Neuron (in vitro differentiated cells): ENCODE data around the gene SLC6A16.
"Not testable (repeated sequence)": the region's sequence is repeated elsewhere in the genome, so short reads cannot be mapped to it uniquely, and the experiment has no call there.

Experiments used
- H2AFZ ChIP-seq: one replicate; pipeline ENCODE4 v1.6.1; 2013; ENCODE audit warnings: low read depth, mild to moderate bottlenecking, inconsistent platforms, low read length, moderate library complexity
- H3K27me3 ChIP-seq: one replicate; pipeline ENCODE4 v1.6.1; 2013; ENCODE audit warnings: low read length; ENCODE audit not compliant: insufficient read depth
- H3K36me3 ChIP-seq: one replicate; pipeline ENCODE4 v1.6.1; 2013; ENCODE audit warnings: low read length; ENCODE audit not compliant: insufficient read depth
- H3K4me1 ChIP-seq: one replicate; pipeline ENCODE4 v1.6.1; 2013; ENCODE audit warnings: low read length; ENCODE audit not compliant: insufficient read depth
- H3K4me3 ChIP-seq: 2 replicates; pipeline ENCODE4 v1.5.1; 2013; ENCODE audit warnings: mild to moderate bottlenecking, low read length, moderate library complexity
- H3K9me3 ChIP-seq: one replicate; pipeline ENCODE4 v1.6.1; 2013; ENCODE audit warnings: low read length

The SLC6A16 gene

DNA sequence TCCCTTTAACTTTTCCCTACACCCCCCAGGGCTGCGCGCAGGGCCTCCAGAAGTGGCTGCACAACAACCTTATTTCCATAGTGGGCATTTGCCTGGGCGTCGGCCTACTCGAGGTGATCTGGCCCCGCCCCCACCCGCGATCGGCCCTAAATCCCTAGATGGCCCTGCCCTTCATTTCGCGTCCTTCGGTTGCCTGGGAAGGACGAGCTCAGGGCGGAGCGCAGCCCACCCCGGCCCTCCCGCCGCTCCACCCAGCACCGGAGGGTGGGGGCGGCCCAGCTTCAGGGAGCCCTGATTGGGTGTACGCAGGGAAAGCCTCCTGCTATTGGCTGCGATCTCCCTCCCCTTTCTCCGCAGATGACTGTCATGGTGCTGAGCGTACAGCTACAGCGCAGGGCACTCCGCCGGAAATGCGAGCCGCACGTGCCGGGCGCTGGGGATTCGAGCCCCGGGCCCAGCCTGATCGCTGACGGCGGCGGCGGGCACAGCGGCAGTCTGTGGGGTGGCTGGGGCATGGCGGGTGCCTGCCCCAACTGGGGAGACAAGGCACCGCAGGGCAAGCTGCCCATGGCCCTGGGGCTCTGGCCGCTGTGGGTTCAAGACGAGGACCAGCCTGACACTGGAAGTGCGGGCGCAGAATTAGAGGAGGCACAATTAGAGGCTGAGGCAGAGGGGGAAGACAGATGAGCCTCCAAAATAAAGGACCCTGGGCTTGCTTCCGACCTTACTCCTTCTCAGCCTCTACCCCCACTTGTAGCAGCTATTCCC is 14.5 kb upstream of the SLC6A16 start:
- no peak overlapping the region for H3K4me3 ChIP-seq
- H3K27me3 ChIP-seq = no peaks in the 10 kb centered on the region
- no peaks in the 10 kb centered on the region for H3K4me1 ChIP-seq
- H3K36me3 ChIP-seq = peaks cover 67% of the 10 kb centered on the region
- no peaks in the 10 kb centered on the region for H3K9me3 ChIP-seq
- no peak overlapping the region for H2AFZ ChIP-seq

DNA sequence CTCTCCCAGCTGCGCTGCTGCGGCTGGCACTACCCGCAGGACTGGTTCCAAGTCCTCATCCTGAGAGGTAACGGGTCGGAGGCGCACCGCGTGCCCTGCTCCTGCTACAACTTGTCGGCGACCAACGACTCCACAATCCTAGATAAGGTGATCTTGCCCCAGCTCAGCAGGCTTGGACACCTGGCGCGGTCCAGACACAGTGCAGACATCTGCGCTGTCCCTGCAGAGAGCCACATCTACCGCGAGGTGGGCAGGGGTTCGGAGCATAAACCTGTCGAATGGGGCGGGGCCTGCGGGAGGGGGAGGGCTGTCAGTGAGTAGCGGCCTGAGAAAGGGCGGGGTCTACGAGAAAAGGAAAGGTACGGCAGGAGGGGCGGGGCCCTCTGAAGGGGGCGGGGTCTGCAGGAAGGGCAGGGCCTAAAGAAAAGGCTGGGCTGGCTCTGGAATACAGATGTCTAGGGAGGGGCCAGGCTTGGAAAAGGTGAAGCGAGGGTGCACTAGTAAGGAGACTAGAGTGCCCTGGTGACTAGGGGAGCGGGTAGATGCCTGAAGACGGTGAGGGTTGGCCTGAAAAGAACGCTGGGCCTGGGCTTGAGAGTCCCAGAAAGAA is 13.8 kb upstream of the SLC6A16 start:
- Histone ChIP-seq H3K9me3 (no peaks in the 10 kb centered on the region), H3K36me3 (peaks cover 63% of the 10 kb centered on the region), H3K27me3 (no peaks in the 10 kb centered on the region), H3K4me3 (no peak overlapping the region), H3K4me1 (no peaks in the 10 kb centered on the region), H2AFZ (no peak overlapping the region)

DNA sequence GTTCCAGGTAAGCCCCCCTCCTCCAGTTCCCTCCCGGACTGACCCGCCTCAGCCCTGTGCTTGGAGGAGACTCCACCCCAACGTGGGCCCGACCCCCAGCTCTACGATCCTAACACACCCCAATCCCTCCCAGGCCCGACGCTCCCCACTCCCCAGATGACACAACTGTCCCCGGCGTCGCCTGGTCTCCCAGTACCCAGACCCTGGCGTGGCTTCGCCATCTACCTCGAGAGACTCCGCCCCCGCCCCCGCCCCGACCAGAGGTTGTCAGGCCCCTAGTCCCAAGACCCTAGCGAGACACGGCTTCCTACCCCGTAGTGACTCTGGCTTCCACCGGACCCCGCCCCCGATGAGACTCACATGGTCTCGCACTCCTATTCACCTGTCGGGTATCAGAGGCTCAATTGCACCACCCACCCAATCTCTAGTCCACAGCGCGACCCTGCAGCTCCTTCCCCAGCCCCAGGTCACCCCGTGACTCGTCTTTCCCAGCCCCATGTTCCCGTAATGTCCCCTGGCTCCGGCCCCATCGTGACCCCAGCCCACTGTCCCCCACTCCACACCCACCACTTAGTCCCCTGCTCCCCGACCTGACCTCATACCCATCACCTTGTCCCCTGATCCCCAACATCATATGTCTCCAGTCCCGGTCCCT is 13.2 kb upstream of the SLC6A16 start:
- H3K36me3 ChIP-seq = peaks cover 56% of the 10 kb centered on the region
- H3K4me3 ChIP-seq = no peak overlapping the region

DNA sequence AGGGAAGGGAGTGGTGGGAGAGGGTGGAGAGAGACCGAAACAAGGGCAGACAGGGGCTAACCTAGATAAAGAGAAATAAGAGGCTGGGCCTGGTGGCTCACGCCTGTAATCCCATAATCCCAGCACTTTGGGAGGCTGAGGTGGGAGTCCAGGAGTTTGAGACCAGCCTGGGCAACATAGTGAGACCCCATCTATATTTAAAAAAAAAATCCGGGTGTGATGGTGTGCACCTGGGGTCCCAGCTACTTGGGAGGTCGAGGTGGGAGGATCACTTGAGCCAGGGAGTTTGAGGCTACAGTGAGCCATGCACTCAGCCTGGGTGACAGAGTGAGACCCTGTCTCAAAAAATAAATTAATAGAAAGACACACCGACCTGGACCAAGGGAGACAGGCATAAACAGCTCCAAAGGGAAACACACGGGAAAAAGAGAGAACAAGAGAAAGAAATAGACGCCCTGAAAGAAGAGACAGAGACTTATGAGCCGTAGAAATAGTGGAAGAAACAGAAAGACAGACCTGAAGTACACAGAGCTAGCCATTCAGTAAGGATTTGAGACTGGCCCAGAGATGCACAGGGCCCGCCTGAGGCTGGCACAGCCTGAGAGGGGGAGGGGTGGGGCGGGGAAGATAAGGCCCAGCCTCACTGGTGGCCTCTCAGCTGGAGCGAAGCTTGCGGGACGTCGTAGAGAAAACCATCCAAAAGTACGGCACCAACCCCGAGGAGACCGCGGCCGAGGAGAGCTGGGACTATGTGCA is 12.5 kb upstream of the SLC6A16 start:
- no peaks in the 10 kb centered on the region for H3K27me3 ChIP-seq
- H3K36me3 ChIP-seq = peaks cover 49% of the 10 kb centered on the region
- H3K4me3 ChIP-seq = no peak overlapping the region
- no peaks in the 10 kb centered on the region for H3K9me3 ChIP-seq
- H2AFZ ChIP-seq = no peak overlapping the region
- no peaks in the 10 kb centered on the region for H3K4me1 ChIP-seq

More for the DNA sequence above, 13.2 kb upstream of the SLC6A16 start:
- Histone ChIP-seq H3K27me3 (no peaks in the 10 kb centered on the region), H2AFZ (no peak overlapping the region), H3K9me3 (no peaks in the 10 kb centered on the region), H3K4me1 (no peaks in the 10 kb centered on the region)

DNA sequence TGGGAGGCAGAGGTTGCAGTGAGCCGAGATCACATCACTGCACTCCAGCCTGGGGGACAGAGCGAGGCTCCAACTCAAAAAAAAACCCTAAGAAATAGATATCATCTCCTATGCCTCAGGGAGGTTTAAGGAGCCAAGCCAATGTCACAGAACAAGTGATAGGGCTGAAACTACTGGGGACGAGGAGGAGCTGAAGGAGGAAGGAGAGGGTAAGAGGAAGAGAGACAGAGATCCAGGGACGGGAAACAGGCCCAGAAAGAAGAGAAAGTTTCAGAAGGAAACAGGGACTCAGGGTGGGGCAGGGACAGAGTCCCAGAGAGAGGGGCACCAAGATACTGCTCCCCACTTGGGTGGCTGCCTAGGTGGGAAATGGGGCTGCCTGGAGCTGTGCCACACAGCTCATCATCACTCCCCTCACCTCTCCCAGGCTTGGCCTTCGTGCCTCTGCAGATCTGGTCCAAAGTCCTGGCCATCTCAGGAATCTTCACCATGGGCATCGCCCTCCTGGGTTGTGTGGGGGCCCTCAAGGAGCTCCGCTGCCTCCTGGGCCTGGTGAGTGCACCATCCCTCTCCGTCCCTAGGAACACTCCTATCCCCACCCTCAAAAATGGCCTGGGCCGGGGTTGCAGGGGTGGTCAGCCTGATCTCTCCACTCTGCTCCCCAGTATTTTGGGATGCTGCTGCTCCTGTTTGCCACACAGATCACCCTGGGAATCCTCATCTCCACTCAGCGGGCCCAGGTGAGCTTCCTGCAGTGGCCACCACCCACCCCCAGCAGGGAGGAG is 11.7 kb upstream of the SLC6A16 start:
- H3K9me3 ChIP-seq = no peaks in the 10 kb centered on the region
- no peak overlapping the region for H2AFZ ChIP-seq
- peaks cover 47% of the 10 kb centered on the region for H3K36me3 ChIP-seq
- H3K4me1 ChIP-seq = no peaks in the 10 kb centered on the region
- no peak overlapping the region for H3K4me3 ChIP-seq
- no peaks in the 10 kb centered on the region for H3K27me3 ChIP-seq

DNA sequence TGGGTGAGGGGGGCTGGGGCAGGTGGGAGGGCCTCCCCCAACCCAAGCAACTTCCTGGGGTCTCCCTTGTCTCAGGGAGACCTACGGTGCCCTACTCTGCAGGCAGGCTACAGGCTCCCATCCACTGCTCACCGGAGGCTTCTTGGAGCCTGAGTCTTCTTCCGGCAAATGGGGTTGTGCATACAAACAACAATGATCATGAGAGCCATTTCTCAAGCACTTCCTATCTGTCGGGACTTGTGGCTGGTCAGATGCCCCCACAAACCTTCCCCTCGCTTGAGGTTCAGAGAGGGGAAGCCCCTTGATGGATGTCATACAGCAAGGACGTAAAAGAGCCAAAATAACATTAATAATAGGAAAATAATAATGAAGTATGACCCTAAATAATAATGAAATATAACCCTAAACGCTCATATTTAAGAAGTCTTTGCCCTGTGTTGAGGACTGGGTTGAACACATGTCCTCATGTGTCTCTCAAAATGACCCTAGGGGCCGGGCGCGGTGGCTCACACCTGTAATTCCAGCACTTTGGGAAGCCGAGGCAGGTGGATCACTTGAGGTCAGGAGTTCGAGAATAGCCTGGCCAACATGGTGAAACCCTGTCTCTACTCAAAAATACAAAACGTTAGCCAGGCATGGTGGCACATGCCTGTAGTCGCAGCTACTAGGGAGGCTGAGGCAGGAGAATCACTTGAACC is 10.9 kb upstream of the SLC6A16 start:
- Histone ChIP-seq H2AFZ (no peak overlapping the region), H3K36me3 (peaks cover 42% of the 10 kb centered on the region), H3K9me3 (no peaks in the 10 kb centered on the region)

DNA sequence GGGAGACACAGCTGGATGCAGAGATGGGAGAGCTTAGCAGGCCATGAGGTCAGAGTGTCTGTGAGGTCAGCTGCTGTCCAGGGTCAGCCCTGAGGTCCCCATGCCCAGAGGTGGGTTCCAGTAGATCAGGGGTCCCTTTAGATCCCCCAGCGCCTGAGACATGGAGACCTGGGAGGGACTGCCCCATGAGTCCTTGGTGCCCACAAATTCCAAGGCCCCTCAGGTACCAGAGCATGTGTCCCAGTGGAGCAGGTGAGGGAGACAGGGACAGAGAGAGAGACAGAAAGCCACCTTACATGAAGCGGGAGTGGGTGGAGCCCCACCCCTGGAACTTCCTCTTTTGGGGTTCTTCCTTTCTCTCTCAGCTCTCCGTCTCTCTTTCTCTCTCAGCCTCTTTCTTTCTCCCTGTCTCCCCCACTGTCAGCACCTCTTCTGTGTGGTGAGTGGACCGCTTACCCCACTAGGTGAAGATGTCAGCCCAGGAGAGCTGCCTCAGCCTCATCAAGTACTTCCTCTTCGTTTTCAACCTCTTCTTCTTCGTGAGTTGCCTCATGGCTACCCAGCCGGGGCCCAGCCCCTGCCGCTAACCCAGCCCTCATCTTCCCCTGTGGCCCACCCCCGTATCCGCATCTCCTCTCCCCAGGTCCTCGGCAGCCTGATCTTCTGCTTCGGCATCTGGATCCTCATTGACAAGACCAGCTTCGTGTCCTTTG is 10.2 kb upstream of the SLC6A16 start, which contains the start of gene CD37:
CD37 (plus strand) TSS at position 336 of the 713 bp plus-strand sequence; CDS start at position 471, 135 bp downstream.
- Histone ChIP-seq H3K4me1 (no peaks in the 10 kb centered on the region), H3K27me3 (no peaks in the 10 kb centered on the region), H3K36me3 (peaks cover 38% of the 10 kb centered on the region), H3K9me3 (no peaks in the 10 kb centered on the region), H2AFZ (no peak within 1 kb of the TSS), H3K4me3 (no peak within 1 kb of the TSS)

More for the DNA sequence above, 10.9 kb upstream of the SLC6A16 start:
- no peak overlapping the region for H3K4me3 ChIP-seq
- H3K4me1 ChIP-seq = no peaks in the 10 kb centered on the region
- no peaks in the 10 kb centered on the region for H3K27me3 ChIP-seq

DNA sequence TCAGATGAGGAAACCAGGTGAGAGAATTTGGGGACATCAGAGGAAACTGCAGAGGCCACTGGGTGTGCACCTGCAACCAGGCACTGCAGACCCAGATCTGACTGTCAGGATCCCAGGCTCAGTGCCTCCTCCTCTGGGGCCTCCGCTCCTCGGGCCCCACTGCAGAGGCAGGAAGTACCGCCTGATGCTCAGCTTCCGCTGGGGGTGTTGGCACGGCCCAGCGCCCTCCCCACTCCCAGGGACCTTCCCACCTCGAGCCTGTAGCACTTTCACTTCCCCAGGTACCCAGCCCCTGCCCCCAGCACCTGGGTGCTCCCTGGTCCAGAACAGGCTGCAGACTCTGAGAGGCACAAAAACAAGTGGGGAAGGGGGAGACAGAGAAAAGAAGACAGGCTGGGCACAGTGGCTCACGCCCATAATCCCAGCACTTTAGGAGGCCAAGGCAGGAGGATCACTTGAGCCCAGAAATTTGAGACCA is 8.9 kb upstream of the SLC6A16 start:
- peaks cover 45% of the 10 kb centered on the region for H3K36me3 ChIP-seq
- no peaks in the 10 kb centered on the region for H3K27me3 ChIP-seq
- no peak overlapping the region for H3K4me3 ChIP-seq
- H2AFZ ChIP-seq = no peak overlapping the region
- H3K9me3 ChIP-seq = no peaks in the 10 kb centered on the region
- no peaks in the 10 kb centered on the region for H3K4me1 ChIP-seq

DNA sequence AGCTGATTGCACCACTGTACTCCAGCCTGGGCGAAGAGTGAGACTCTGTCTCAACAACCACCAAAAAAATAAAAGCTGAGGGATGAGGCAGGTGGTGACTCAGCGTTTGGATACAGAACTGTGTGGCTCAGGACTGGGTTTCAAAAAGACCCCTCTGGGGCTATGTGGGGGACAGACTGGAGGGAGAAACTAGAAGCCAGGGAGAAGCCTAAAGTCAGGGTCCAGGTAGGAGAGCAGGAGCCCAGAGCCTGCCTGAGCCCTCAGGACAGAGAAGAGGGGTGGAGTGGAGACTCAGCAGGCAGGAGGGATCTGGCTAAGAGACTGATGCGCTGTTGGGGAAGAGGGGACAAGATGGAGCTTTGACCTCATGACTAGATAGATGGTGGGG is 8.4 kb upstream of the SLC6A16 start:
- Histone ChIP-seq H3K36me3 (peaks cover 48% of the 10 kb centered on the region), H2AFZ (no peak overlapping the region), H3K4me3 (no peak overlapping the region), H3K4me1 (no peaks in the 10 kb centered on the region), H3K27me3 (no peaks in the 10 kb centered on the region), H3K9me3 (no peaks in the 10 kb centered on the region)

DNA sequence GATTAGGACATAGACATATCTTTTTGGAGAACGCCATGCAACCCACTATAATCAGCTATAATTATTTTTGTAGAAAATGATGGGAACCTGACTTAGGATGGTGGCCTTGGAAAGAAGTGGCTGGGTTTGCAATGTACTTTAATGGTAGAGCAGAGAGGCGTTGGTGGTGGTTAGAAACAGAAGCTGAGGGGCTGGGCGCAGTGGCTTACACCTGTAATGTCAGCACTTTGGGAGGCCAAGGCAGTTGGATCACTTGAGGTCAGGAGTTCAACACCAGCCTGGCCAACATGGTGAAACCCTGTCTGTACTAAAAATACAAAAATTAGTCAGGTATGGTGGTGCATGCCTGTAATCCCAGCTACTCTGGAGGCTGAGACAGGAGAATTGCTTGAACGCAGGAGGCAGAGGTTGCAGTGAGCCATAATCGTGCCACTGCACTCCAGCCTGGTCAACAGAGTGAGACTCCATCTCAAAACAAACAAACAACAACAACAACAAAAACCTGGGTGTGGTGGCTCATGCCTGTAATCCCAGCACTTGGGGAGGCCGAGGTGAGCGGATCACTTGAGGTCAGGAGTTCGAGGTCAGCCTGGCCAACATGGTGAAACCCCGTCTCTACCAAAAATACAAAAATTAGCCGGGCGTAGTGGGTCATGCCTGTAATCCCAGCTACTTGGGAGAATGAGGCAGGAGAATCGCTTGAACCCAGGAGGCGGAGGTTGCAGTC is 7.9 kb upstream of the SLC6A16 start:
- H3K4me1 ChIP-seq, H2AFZ ChIP-seq, H3K4me3 ChIP-seq, H3K9me3 ChIP-seq, H3K27me3 ChIP-seq: not testable (repeated sequence)
- peaks cover 48% of the 10 kb centered on the region for H3K36me3 ChIP-seq

DNA sequence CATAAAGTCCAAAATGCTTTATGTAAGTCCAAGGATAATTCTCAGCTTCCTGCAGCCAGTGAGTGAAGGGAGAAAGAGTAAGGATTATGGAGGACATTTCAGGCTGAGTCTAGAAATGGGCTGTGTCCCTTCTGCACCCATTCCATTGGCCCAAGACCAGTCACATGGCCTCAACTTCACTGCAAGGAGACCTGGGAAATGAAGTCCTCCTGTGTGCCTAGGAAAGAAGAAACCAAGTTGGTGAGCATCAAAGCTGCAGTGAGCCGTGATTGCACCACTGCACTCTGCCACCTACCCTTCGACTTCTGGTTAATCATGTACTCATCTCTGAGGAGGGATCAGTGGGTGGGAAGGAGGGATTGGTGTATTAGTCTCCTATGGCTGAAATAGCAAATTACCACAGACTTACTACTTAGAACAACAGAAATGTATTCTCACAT is 6.6 kb upstream of the SLC6A16 start:
- Histone ChIP-seq H2AFZ (no peak overlapping the region), H3K27me3 (no peaks in the 10 kb centered on the region), H3K36me3 (peaks cover 45% of the 10 kb centered on the region), H3K9me3 (no peaks in the 10 kb centered on the region), H3K4me3 (no peak overlapping the region), H3K4me1 (no peaks in the 10 kb centered on the region)
